Activated T-cell treated with anti-CD3 and anti-CD28 coated beads, Interleukin-2, amount 50 U/mL, for 4 hours (primary cell): ENCODE results near the gene CRISP1. TPM values are rescaled to one million over a fixed set of nuclear protein-coding genes. Genes with fewer than 3 reads are reported as not detected.
"Not testable (repeated sequence)": the region's sequence is repeated elsewhere in the genome, so short reads cannot be mapped to it uniquely, and the experiment has no call there.

Experiments
- ATAC-seq, 2 donors: fragments of 200-7000 bp; cut with Tn5 transposase; one replicate each; pipeline ENCODE4 v1.10.0; 2021
- DNase-seq: peaks from one replicate; pipeline ENCODE4 v3.0.0-alpha.2; 2020
- H3K27me3 Mint-ChIP-seq: one replicate; pipeline ENCODE4 v1.8.0; 2021; ENCODE audit warnings: low read depth, mixed read lengths
- H3K36me3 Mint-ChIP-seq: one replicate; pipeline ENCODE4 v1.8.0; 2022; ENCODE audit warnings: mixed read lengths; ENCODE audit not compliant: insufficient read depth
- H3K4me1 Mint-ChIP-seq: one replicate; pipeline ENCODE4 v1.8.0; 2021; ENCODE audit warnings: low read depth, mixed read lengths
- H3K4me3 Mint-ChIP-seq: one replicate; pipeline ENCODE4 v1.8.0; 2021; ENCODE audit warnings: mild to moderate bottlenecking, moderate library complexity, mixed read lengths
- H3K9me3 Mint-ChIP-seq: one replicate; pipeline ENCODE4 v1.8.0; 2021; ENCODE audit warnings: mixed read lengths
- total RNA-seq, 3 donors: library from RNA; stranded (reverse); gene quantifications; one replicate each; pipeline ENCODE4 v1.2.1, GENCODE V29; 2021

The CRISP1 gene
- total RNA-seq: not detected

GRCh38 chr6:49866485-49866943, at the start of gene CRISP1:
TSS of gene CRISP1 (minus strand) at chr6:49866535. CDS start at chr6:49857400, 9,135 bp downstream.
- Mint-ChIP-seq H3K4me3 (no peak within 1 kb of the TSS), H3K4me1 (no peaks in the 10 kb centered on the region), H3K9me3 (peaks cover 4% of the 10 kb centered on the region), H3K27me3 (no peaks in the 10 kb centered on the region), H3K36me3 (no peaks in the 10 kb centered on the region)
- ATAC-seq (no peak), DNase-seq (no peak)

GRCh38 chr6:49915035-49915434, 48.7 kb upstream of the CRISP1 start:
- H3K36me3 Mint-ChIP-seq: no peaks in the 10 kb centered on the region
- H3K9me3 Mint-ChIP-seq: no peaks in the 10 kb centered on the region
- DNase-seq: no peak
- H3K4me1 Mint-ChIP-seq: no peaks in the 10 kb centered on the region
- ATAC-seq: no peak
- no peak overlapping the region for H3K4me3 Mint-ChIP-seq
- H3K27me3 Mint-ChIP-seq: no peaks in the 10 kb centered on the region

GRCh38 chr6:49913636-49914375, 47.5 kb upstream of the CRISP1 start:
- no peaks in the 10 kb centered on the region for H3K4me1 Mint-ChIP-seq
- H3K36me3 Mint-ChIP-seq: no peaks in the 10 kb centered on the region
- no peak overlapping the region for H3K4me3 Mint-ChIP-seq
- H3K27me3 Mint-ChIP-seq: no peaks in the 10 kb centered on the region
- no peak for ATAC-seq
- DNase-seq: no peak
- no peaks in the 10 kb centered on the region for H3K9me3 Mint-ChIP-seq

GRCh38 chr6:49912196-49912595, 45.9 kb upstream of the CRISP1 start:
- H3K27me3 Mint-ChIP-seq: no peaks in the 10 kb centered on the region
- no peak overlapping the region for H3K4me3 Mint-ChIP-seq
- H3K36me3 Mint-ChIP-seq: no peaks in the 10 kb centered on the region
- H3K9me3 Mint-ChIP-seq: no peaks in the 10 kb centered on the region
- ATAC-seq (no peak), DNase-seq (no peak)
- no peaks in the 10 kb centered on the region for H3K4me1 Mint-ChIP-seq

GRCh38 chr6:49911252-49911651, 44.9 kb upstream of the CRISP1 start:
- no peaks in the 10 kb centered on the region for H3K9me3 Mint-ChIP-seq
- no peak for DNase-seq
- H3K27me3 Mint-ChIP-seq: no peaks in the 10 kb centered on the region
- ATAC-seq: no peak
- no peaks in the 10 kb centered on the region for H3K36me3 Mint-ChIP-seq
- no peak overlapping the region for H3K4me3 Mint-ChIP-seq
- H3K4me1 Mint-ChIP-seq: no peaks in the 10 kb centered on the region

- DNase-seq (no peak), ATAC-seq (no peak)
- Mint-ChIP-seq H3K9me3 (no peaks in the 10 kb centered on the region), H3K4me3 (no peak overlapping the region), H3K4me1 (no peaks in the 10 kb centered on the region), H3K27me3 (no peaks in the 10 kb centered on the region), H3K36me3 (no peaks in the 10 kb centered on the region)
Observed at GRCh38 chr6:49909563-49909962, 43.2 kb upstream of the CRISP1 start.

GRCh38 chr6:49906526-49906925, 40.2 kb upstream of the CRISP1 start:
- H3K9me3 Mint-ChIP-seq: no peaks in the 10 kb centered on the region
- no peak overlapping the region for H3K4me3 Mint-ChIP-seq
- no peak for ATAC-seq
- H3K27me3 Mint-ChIP-seq: no peaks in the 10 kb centered on the region
- no peaks in the 10 kb centered on the region for H3K36me3 Mint-ChIP-seq
- DNase-seq: no peak
- no peaks in the 10 kb centered on the region for H3K4me1 Mint-ChIP-seq

- H3K9me3 Mint-ChIP-seq: no peaks in the 10 kb centered on the region
- no peaks in the 10 kb centered on the region for H3K36me3 Mint-ChIP-seq
- ATAC-seq: no peak
Observed at GRCh38 chr6:49905296-49905695, 39.0 kb upstream of the CRISP1 start.

GRCh38 chr6:49902856-49903255, 36.5 kb upstream of the CRISP1 start:
- Mint-ChIP-seq H3K4me1 (no peaks in the 10 kb centered on the region), H3K27me3 (no peaks in the 10 kb centered on the region), H3K9me3 (no peaks in the 10 kb centered on the region), H3K4me3 (no peak overlapping the region), H3K36me3 (no peaks in the 10 kb centered on the region)
- ATAC-seq (no peak), DNase-seq (no peak)

More at GRCh38 chr6:49905296-49905695, 39.0 kb upstream of the CRISP1 start:
- Mint-ChIP-seq H3K4me3 (no peak overlapping the region), H3K27me3 (no peaks in the 10 kb centered on the region), H3K4me1 (no peaks in the 10 kb centered on the region)
- no peak for DNase-seq

GRCh38 chr6:49898904-49899566, 32.7 kb upstream of the CRISP1 start:
- no peaks in the 10 kb centered on the region for H3K27me3 Mint-ChIP-seq
- H3K36me3 Mint-ChIP-seq: no peaks in the 10 kb centered on the region
- no peaks in the 10 kb centered on the region for H3K4me1 Mint-ChIP-seq
- H3K4me3 Mint-ChIP-seq: no peak overlapping the region
- no peak for DNase-seq
- no peak for ATAC-seq
- H3K9me3 Mint-ChIP-seq: peaks cover 16% of the 10 kb centered on the region

GRCh38 chr6:49895553-49895952, 29.2 kb upstream of the CRISP1 start:
- H3K4me1 Mint-ChIP-seq, H3K27me3 Mint-ChIP-seq, DNase-seq, H3K4me3 Mint-ChIP-seq, H3K36me3 Mint-ChIP-seq, ATAC-seq: not testable (repeated sequence)
- H3K9me3 Mint-ChIP-seq: peaks cover 20% of the 10 kb centered on the region

GRCh38 chr6:49892280-49892679, 25.9 kb upstream of the CRISP1 start:
- DNase-seq (no peak), ATAC-seq (no peak)
- Mint-ChIP-seq H3K4me3 (no peak overlapping the region), H3K4me1 (no peaks in the 10 kb centered on the region), H3K36me3 (no peaks in the 10 kb centered on the region), H3K27me3 (no peaks in the 10 kb centered on the region), H3K9me3 (peaks cover 20% of the 10 kb centered on the region)

GRCh38 chr6:49890988-49891387, 24.7 kb upstream of the CRISP1 start:
- Mint-ChIP-seq H3K36me3 (no peaks in the 10 kb centered on the region), H3K9me3 (peaks cover 13% of the 10 kb centered on the region), H3K4me1 (no peaks in the 10 kb centered on the region), H3K27me3 (no peaks in the 10 kb centered on the region), H3K4me3 (no peak overlapping the region)
- ATAC-seq (no peak), DNase-seq (no peak)

- Mint-ChIP-seq H3K9me3 (peaks cover 10% of the 10 kb centered on the region), H3K27me3 (no peaks in the 10 kb centered on the region), H3K4me3 (no peak overlapping the region), H3K36me3 (no peaks in the 10 kb centered on the region), H3K4me1 (no peaks in the 10 kb centered on the region)
- DNase-seq (no peak), ATAC-seq (no peak)
Observed at GRCh38 chr6:49888742-49889431, 22.6 kb upstream of the CRISP1 start.
